Adrenal gland (tissue), 12 donors: ENCODE results near the gene LRFN2. TPM values are rescaled to one million over a fixed set of nuclear protein-coding genes. Genes with fewer than 3 reads are reported as not detected.

Experiments used
- DNase-seq, 7 donors: peaks; one replicate each; pipeline ENCODE4 v3.0.0-alpha.2; 2019 to 2020
- H3K27ac ChIP-seq, 5 donors: fragments of 200-600 bp; sonication (generic) in 4 of 5; 1 replicate in 3 of 5; 2 replicates in 2 of 5; pipeline versions ENCODE4 v1.5.1 to v1.8.0; 2016 to 2020; ENCODE audit warnings: mild to moderate bottlenecking in 1 of 5
- H3K27me3 ChIP-seq: fragments of 200-600 bp; 2 replicates; pipeline ENCODE4 v1.8.0; 2021
- H3K36me3 ChIP-seq, 2 donors: fragments of 200-600 bp; replicated peaks in 1 of 2; 1 replicate in 1 of 2; 2 replicates in 1 of 2; pipeline versions ENCODE4 v1.5.1 to v1.8.0; 2018 to 2022
- H3K4me1 ChIP-seq, 2 donors: fragments of 200-600 bp; replicated peaks in 1 of 2; 1 replicate in 1 of 2; 2 replicates in 1 of 2; pipeline versions ENCODE4 v1.5.1 to v1.8.0; 2018 to 2021
- H3K4me3 ChIP-seq, 4 donors: fragments of 200-600 bp; sonication (generic) in 3 of 4; one replicate each; pipeline ENCODE4 v1.5.1; 2016 to 2018
- H3K9me3 ChIP-seq, 3 donors: fragments of 200-600 bp; sonication (generic) in 1 of 3; replicated peaks in 1 of 3; 1 replicate in 2 of 3; 2 replicates in 1 of 3; pipeline versions ENCODE4 v1.5.1 to v1.8.0; 2016 to 2021
- POLR2A ChIP-seq, 2 donors: fragments of 450-650 bp; IDR thresholded peaks; one replicate each; pipeline ENCODE4 v1.6.1; 2017; ENCODE audit warnings: antibody characterized with exemption in 2 of 2, mild to moderate bottlenecking in 2 of 2, moderate library complexity in 1 of 2
- WGBS, 4 donors: extraction: QIAGEN DNeasy Blood & Tissue Kit in 2 of 4; methylation state at CpG; one replicate each; pipeline versions ENCODE4 v1.1.5 to v1.1.7; 2013 to 2017; 5-methylcytosine and 5-hydroxymethylcytosine counted together
- intact Hi-C, 2 donors: fragments of 100-400 bp; cut with DNase I; formaldehyde crosslinking; loops; one replicate each; pipeline versions ENCODE4 v1.14.1 to v1.15.0; 2022 to 2023
- polyA plus RNA-seq, 3 donors: library from polyadenylated mRNA; stranded (reverse); fragments of 200-250 nt in 2 of 3; fragments of 350-450 nt in 1 of 3; fragmentation: Illumina TruSeq in 1 of 3; extraction: RNeasy Lipid Tissue Mini Kit (QIAGEN cat#74804) in 1 of 3; gene quantifications; one replicate each; pipeline ENCODE4 v1.2.3, GENCODE V29; 2013 to 2014
- small RNA-seq, 2 donors: library from RNA; depleted of rRNA; stranded (forward); fragments of <200 nt; gene quantifications; one replicate each; pipeline ENCODE3, GENCODE V24; 2016
- total RNA-seq, 9 donors: library from RNA; depleted of rRNA in 4 of 9; stranded (reverse); fragments of >200 nt in 4 of 9; fragments of 120-200 nt in 1 of 9; fragmentation: NEBNext Ultra II Directional in 1 of 9; extraction: Animal tissue kit (Norgen Biotek cat#: 25700) in 1 of 9; gene quantifications; one replicate each; pipeline versions ENCODE4 v1.1.0 to v1.2.4, GENCODE V29; 2013 to 2023
- TF ChIP-seq, protein P1 (sequence below), 6 experiments: fragments of 450-650 bp in 4 of 6; fragments of 200-600 bp in 2 of 6; sonication (generic) in 1 of 6; IDR thresholded peaks; 1 replicate in 5 of 6; 2 replicates in 1 of 6; pipeline versions ENCODE4 v1.5.1 to v1.8.0; 2016 to 2021; ENCODE audit warnings: antibody characterized with exemption in 6 of 6, mild to moderate bottlenecking in 2 of 6, moderate library complexity in 1 of 6
- donor health status: healthy with polysubstance abuse.
- donor health status: Bipolar disorder and iron deficiency.
- donor health status: DM: yes; HTN: yes; CAD: no.
- donor health status: DM: no; HTN: no; CAD: no.
- donor health status: DM: no; HTN: no; CAD: no.
- donor health status: DM: yes; HTN: yes; CAD: no.

Gene LRFN2
- total and polyA plus RNA-seq, 12 donors: 0.03 to 0.74 (median 0.16) TPM; not detected in 3

DNA sequence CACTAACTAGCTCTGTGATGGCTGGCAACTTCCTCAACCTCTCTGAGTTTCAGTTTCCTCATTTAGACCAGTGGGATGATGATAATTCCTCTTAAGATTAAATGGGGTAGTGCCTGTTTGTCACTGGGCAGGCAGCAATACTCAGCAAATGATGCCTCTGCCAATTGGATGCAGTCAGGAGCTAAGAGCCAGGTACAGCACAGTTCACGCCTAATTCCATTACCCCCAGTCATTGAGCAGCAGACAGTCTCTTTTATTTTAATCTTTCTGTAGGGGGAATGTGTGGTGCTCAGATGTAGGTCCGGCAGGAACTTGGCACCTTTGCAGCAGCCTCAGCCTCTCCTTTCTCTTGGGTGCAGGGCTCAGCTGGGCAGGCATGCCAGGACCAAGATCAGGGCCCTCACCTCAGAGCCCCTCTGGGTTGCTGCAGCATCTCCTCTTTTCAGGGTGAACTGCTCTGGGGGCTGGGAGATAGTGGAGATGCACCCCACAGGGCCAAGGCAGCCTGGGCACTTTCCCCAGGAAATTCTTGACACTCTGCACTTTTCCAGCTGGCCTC, 243.8 kb downstream of the LRFN2 start:
- Histone ChIP-seq H3K36me3 (no peaks in the 10 kb centered on the region), H3K9me3 (no peaks in the 10 kb centered on the region), H3K27ac (no peak overlapping the region), H3K27me3 (no peaks in the 10 kb centered on the region), H3K4me3 (no peak overlapping the region), H3K4me1 (peaks cover 0 to 6% of the 10 kb centered on the region in 2 donors)
- intact Hi-C loops: no loop called here
- DNase-seq: peak in 2 of 7 donors; percentile 9 to 37
- 80 to 94% (median 89%) methylated on average over 2 of the region's 2 CpGs for WGBS, 4 donors
- no peak for TF ChIP-seq POLR2A (IDR thresholded peaks at IDR 0.05)
- TF ChIP-seq, protein P1, sequence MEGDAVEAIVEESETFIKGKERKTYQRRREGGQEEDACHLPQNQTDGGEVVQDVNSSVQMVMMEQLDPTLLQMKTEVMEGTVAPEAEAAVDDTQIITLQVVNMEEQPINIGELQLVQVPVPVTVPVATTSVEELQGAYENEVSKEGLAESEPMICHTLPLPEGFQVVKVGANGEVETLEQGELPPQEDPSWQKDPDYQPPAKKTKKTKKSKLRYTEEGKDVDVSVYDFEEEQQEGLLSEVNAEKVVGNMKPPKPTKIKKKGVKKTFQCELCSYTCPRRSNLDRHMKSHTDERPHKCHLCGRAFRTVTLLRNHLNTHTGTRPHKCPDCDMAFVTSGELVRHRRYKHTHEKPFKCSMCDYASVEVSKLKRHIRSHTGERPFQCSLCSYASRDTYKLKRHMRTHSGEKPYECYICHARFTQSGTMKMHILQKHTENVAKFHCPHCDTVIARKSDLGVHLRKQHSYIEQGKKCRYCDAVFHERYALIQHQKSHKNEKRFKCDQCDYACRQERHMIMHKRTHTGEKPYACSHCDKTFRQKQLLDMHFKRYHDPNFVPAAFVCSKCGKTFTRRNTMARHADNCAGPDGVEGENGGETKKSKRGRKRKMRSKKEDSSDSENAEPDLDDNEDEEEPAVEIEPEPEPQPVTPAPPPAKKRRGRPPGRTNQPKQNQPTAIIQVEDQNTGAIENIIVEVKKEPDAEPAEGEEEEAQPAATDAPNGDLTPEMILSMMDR (IDR thresholded peaks at IDR 0.05): no peak

GRCh38 chr6:40342723-40343122, 244.4 kb downstream of the LRFN2 start:
- Histone ChIP-seq H3K27ac (no peak overlapping the region), H3K4me3 (no peak overlapping the region), H3K4me1 (peaks cover 0 to 6% of the 10 kb centered on the region in 2 donors), H3K9me3 (no peaks in the 10 kb centered on the region), H3K27me3 (no peaks in the 10 kb centered on the region), H3K36me3 (no peaks in the 10 kb centered on the region)
- DNase-seq: peak in 2 of 7 donors; percentile 6 to 21
- WGBS, 4 donors: 74 to 84% (median 77%) methylated on average over 6 of the region's 6 CpGs
- TF ChIP-seq, protein P1 (IDR thresholded peaks at IDR 0.05): no peak
- TF ChIP-seq POLR2A (IDR thresholded peaks at IDR 0.05): no peak
- intact Hi-C loops: no loop called here

DNA sequence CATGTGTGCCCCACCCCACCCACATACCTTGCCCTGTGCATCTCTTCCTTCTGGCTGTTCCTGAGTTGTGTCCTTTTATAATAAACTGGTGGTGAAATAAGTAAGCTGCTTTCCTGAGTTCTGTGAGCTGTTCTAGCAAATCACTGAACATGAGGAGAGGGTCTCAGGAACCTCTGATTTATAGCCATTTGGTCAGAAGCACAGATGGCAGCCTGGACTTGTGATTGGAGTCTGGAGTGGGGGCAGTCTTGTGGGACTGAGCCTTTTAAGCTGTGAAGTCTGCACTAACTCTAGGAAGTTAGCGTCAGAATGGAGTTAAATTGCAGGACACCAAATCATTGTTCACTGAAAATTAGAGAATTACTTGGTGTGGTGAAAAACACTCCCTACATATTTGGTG, 245.4 kb downstream of the LRFN2 start:
- Histone ChIP-seq H3K36me3 (no peaks in the 10 kb centered on the region), H3K27me3 (no peaks in the 10 kb centered on the region), H3K4me3 (no peak overlapping the region), H3K27ac (no peak overlapping the region), H3K9me3 (no peaks in the 10 kb centered on the region), H3K4me1 (peaks cover 0 to 6% of the 10 kb centered on the region in 2 donors)
- no peak for TF ChIP-seq POLR2A (IDR thresholded peaks at IDR 0.05)
- TF ChIP-seq, protein P1 (IDR thresholded peaks at IDR 0.05): no peak
- DNase-seq: peak in 1 of 7 donors; percentile 4
- 74 to 89% (median 81%) methylated on average over 1 of the region's 1 CpG for WGBS, 4 donors
- intact Hi-C loops: no loop called here

Small RNA genes within 50 kb of the gene (small RNA-seq; reads per million reads assigned to genes)
- gene RNU6-250P: 0 reads per million in 2 donors
